Astrocyte (in vitro differentiated cells and primary cell): ENCODE data around the gene SLN. TPM values are rescaled to one million over a fixed set of nuclear protein-coding genes. Genes with fewer than 3 reads are reported as not detected.
A peak's percentile ranks its signal among the peaks of the same experiment; 100 is the strongest.

ENCODE experiments used
- DNase-seq: peaks from one replicate; pipeline ENCODE4 v3.0.0-alpha.2; 2010; ENCODE audit warnings: low read depth
- FAIRE-seq: peaks from 2 replicates; lab custom pipeline; 2011; peaks lifted over from hg19 to GRCh38; lab: Jason Lieb, UNC
- H2AFZ ChIP-seq: 2 replicates; pipeline ENCODE4 v1.6.0; 2012; ENCODE audit warnings: low read depth, low read length, inconsistent platforms
- H3K27ac ChIP-seq: 2 replicates; pipeline ENCODE4 v1.5.1; 2011; ENCODE audit warnings: low read depth, low read length, inconsistent platforms
- H3K27me3 ChIP-seq: 2 replicates; pipeline ENCODE4 v1.6.0; 2011; ENCODE audit warnings: low read length, inconsistent platforms; ENCODE audit not compliant: insufficient read depth
- H3K36me3 ChIP-seq: 2 replicates; pipeline ENCODE4 v1.5.1; 2011; ENCODE audit warnings: low read length, inconsistent platforms; ENCODE audit not compliant: insufficient read depth
- H3K4me1 ChIP-seq: 2 replicates; pipeline ENCODE4 v1.5.1; 2011; ENCODE audit warnings: low read length, inconsistent platforms; ENCODE audit not compliant: insufficient read depth
- H3K4me2 ChIP-seq: 2 replicates; pipeline ENCODE4 v1.6.0; 2012; ENCODE audit warnings: low read length, inconsistent platforms
- H3K4me3 ChIP-seq: 2 replicates; pipeline ENCODE4 v1.5.1; 2011; ENCODE audit warnings: low read depth, mild to moderate bottlenecking, low read length, inconsistent platforms; ENCODE audit not compliant: insufficient read depth
- H3K79me2 ChIP-seq: 2 replicates; pipeline ENCODE4 v1.6.0; 2012; ENCODE audit warnings: mild to moderate bottlenecking, low read length, inconsistent platforms; ENCODE audit not compliant: insufficient read depth
- H3K9ac ChIP-seq: 2 replicates; pipeline ENCODE4 v1.6.0; 2012; ENCODE audit warnings: mild to moderate bottlenecking, low read length, inconsistent platforms
- H3K9me3 ChIP-seq: 2 replicates; pipeline ENCODE4 v1.5.1; 2012; ENCODE audit warnings: low read depth, mild to moderate bottlenecking, low read length, inconsistent platforms; ENCODE audit not compliant: insufficient read depth
- H4K20me1 ChIP-seq: 2 replicates; pipeline ENCODE4 v1.6.0; 2012; ENCODE audit warnings: low read length, inconsistent platforms; ENCODE audit not compliant: insufficient read depth
- H3K27ac Mint-ChIP-seq: one replicate; pipeline ENCODE4 v1.8.0; 2021; ENCODE audit warnings: mild to moderate bottlenecking, mixed read lengths; ENCODE audit not compliant: unreplicated experiment
- H3K27me3 Mint-ChIP-seq: one replicate; pipeline ENCODE4 v1.8.0; 2021; ENCODE audit warnings: low read depth, mixed read lengths; ENCODE audit not compliant: unreplicated experiment
- H3K36me3 Mint-ChIP-seq: one replicate; pipeline ENCODE4 v1.8.0; 2021; ENCODE audit warnings: low read depth, mixed read lengths; ENCODE audit not compliant: unreplicated experiment
- H3K4me1 Mint-ChIP-seq: one replicate; pipeline ENCODE4 v1.8.0; 2021; ENCODE audit warnings: low read depth, mixed read lengths; ENCODE audit not compliant: unreplicated experiment
- H3K4me3 Mint-ChIP-seq: one replicate; pipeline ENCODE4 v1.8.0; 2021; ENCODE audit warnings: mild to moderate bottlenecking, moderate library complexity, mixed read lengths; ENCODE audit not compliant: unreplicated experiment
- H3K9me3 Mint-ChIP-seq: one replicate; pipeline ENCODE4 v1.8.0; 2021; ENCODE audit warnings: mild to moderate bottlenecking, mixed read lengths; ENCODE audit not compliant: unreplicated experiment
- CTCF ChIP-seq: IDR thresholded peaks from 2 replicates; pipeline ENCODE4 v1.5.1; 2011; ENCODE audit warnings: low read depth, mild to moderate bottlenecking, inconsistent platforms, low read length, moderate library complexity; ENCODE audit not compliant: insufficient read depth
- EZH2 ChIP-seq: IDR thresholded peaks from 2 replicates; pipeline ENCODE4 v1.6.1; 2012; ENCODE audit warnings: mild to moderate bottlenecking, low read length, inconsistent platforms; ENCODE audit not compliant: insufficient read depth
- total RNA-seq: library from RNA; stranded (reverse); gene quantifications from 2 replicates; pipeline ENCODE4 v1.2.1, GENCODE V29; 2021

SLN gene
- total RNA-seq, 1 donor from 2014 or later = 4.9 TPM

- Histone ChIP-seq H3K27me3 (no peaks in the 10 kb centered on the region), H2AFZ (no peak overlapping the region), H4K20me1 (no peaks in the 10 kb centered on the region), H3K9me3 (no peaks in the 10 kb centered on the region), H3K4me1 (peaks cover 28% of the 10 kb centered on the region), H3K79me2 (no peaks in the 10 kb centered on the region), H3K9ac (no peak overlapping the region), H3K36me3 (no peaks in the 10 kb centered on the region), H3K27ac (peak overlapping the region; percentile 74), H3K4me3 (no peak overlapping the region), H3K4me2 (no peak overlapping the region)
- Mint-ChIP-seq H3K4me1 (peaks cover 50% of the 10 kb centered on the region), H3K36me3 (no peaks in the 10 kb centered on the region), H3K4me3 (no peak overlapping the region), H3K9me3 (peaks cover 2% of the 10 kb centered on the region), H3K27ac (peak overlapping the region; percentile 99), H3K27me3 (no peaks in the 10 kb centered on the region)
- FAIRE-seq = peak; percentile 47
- DNase-seq = no peak
- TF ChIP-seq CTCF (no peak), EZH2 (no peak)
These were observed 16.4 kb downstream of the SLN start for GRCh38 chr11:107695446-107695845.

GRCh38 chr11:107691000-107691750, 20.7 kb downstream of the SLN start:
- Histone ChIP-seq H3K27ac (peak overlapping the region; percentile 62), H3K4me2 (peak overlapping the region; percentile 67), H2AFZ (peak overlapping the region; percentile 13), H3K9ac (peak overlapping the region; percentile 65), H3K27me3 (no peaks in the 10 kb centered on the region), H3K9me3 (no peaks in the 10 kb centered on the region), H3K4me1 (peaks cover 23% of the 10 kb centered on the region), H4K20me1 (no peaks in the 10 kb centered on the region), H3K36me3 (no peaks in the 10 kb centered on the region), H3K4me3 (no peak overlapping the region), H3K79me2 (no peaks in the 10 kb centered on the region)
- Mint-ChIP-seq H3K9me3 (peaks cover 2% of the 10 kb centered on the region), H3K27me3 (no peaks in the 10 kb centered on the region), H3K36me3 (no peaks in the 10 kb centered on the region), H3K27ac (peak overlapping the region; percentile 96), H3K4me1 (peaks cover 33% of the 10 kb centered on the region), H3K4me3 (no peak overlapping the region)
- peak; percentile 91 for FAIRE-seq
- DNase-seq = peak; percentile 79
- no peak for TF ChIP-seq CTCF
- TF ChIP-seq EZH2 = no peak
